ENCODE results near the gene FCRLA.

- TF ChIP-seq CEBPB (IDR thresholded peaks at IDR 0.05) (no peak), EP300 (IDR thresholded peaks at IDR 0.05; ENCODE audit: borderline replicate concordance) (no peak), TAF1 (IDR thresholded peaks at IDR 0.05; ENCODE audit: low read depth) (no peak), REST (IDR thresholded peaks at IDR 0.05; ENCODE audit: low read depth) (no peak), YY1 (IDR thresholded peaks at IDR 0.05; ENCODE audit: low read depth) (no peak), MAX (IDR thresholded peaks at IDR 0.05) (no peak), CREB1 (IDR thresholded peaks at IDR 0.05; ENCODE audit: low read depth) (no peak), ZBTB7A (IDR thresholded peaks at IDR 0.05; ENCODE audit: low read depth) (no peak)
These were observed 18.1 kb upstream of the FCRLA start for GRCh38 chr1:161688946-161689345.
